HAP-1 (cell line): ENCODE data around the gene CDKN1B.

Experiments used
- DNase-seq, 2 experiments: peaks; one replicate each; pipeline ENCODE4 v3.0.0-alpha.2; 2016 to 2020; ENCODE audit warnings: low spot score in 2 of 2
- H3K27me3 ChIP-seq: fragments of 250-450 bp; sonication (Bioruptor Pico); 2 replicates; pipeline ENCODE4 v1.5.1; 2020; ENCODE audit warnings: low read depth, mild to moderate bottlenecking, moderate library complexity
- H3K36me3 ChIP-seq: fragments of 250-450 bp; sonication (Bioruptor Pico); replicated peaks from 2 replicates; pipeline ENCODE4 v1.5.1; 2020; ENCODE audit warnings: mild to moderate bottlenecking
- H3K4me1 ChIP-seq: fragments of 250-450 bp; sonication (Bioruptor Pico); 2 replicates; pipeline ENCODE4 v1.5.1; 2020; ENCODE audit warnings: mild to moderate bottlenecking
- H3K4me3 ChIP-seq: fragments of 250-450 bp; sonication (Bioruptor Pico); 2 replicates; pipeline ENCODE4 v1.5.1; 2020; ENCODE audit warnings: mild to moderate bottlenecking, moderate library complexity
- H3K9me3 ChIP-seq: fragments of 250-450 bp; sonication (Bioruptor Pico); 2 replicates; pipeline ENCODE4 v1.5.1; 2020; ENCODE audit warnings: mild to moderate bottlenecking, moderate library complexity
- in situ Hi-C: fragments of 300-500 bp; cut with MboI; formaldehyde crosslinking; loops from 3 replicates; pipeline ENCODE4 v1.14.3; 2020; ENCODE audit warnings: low sequenced_read_pairs, inconsistent platforms, mixed read lengths

The CDKN1B gene

GRCh38 chr12:12716793-12717585, at the start of gene CDKN1B:
Gene CDKN1B (plus strand): TSS chr12:12717368. CDS start chr12:12717840, 472 bp downstream.
- peak; percentile 93 to 95 for DNase-seq
- Histone ChIP-seq H3K36me3 (peaks cover 42% of the 10 kb centered on the region), H3K4me3 (peak within 1 kb of the TSS; percentile 92), H3K27me3 (no peaks in the 10 kb centered on the region), H3K4me1 (peaks cover 44% of the 10 kb centered on the region), H3K9me3 (no peaks in the 10 kb centered on the region)
- in situ Hi-C loops = loop anchor here (25.0 kb wide), 1 partner anchor 1130 kb away; no protein-coding TSS in a partner anchor

- no peak for DNase-seq
Measured at GRCh38 chr12:12668005-12668404, 49.2 kb upstream of the CDKN1B start.

DNA sequence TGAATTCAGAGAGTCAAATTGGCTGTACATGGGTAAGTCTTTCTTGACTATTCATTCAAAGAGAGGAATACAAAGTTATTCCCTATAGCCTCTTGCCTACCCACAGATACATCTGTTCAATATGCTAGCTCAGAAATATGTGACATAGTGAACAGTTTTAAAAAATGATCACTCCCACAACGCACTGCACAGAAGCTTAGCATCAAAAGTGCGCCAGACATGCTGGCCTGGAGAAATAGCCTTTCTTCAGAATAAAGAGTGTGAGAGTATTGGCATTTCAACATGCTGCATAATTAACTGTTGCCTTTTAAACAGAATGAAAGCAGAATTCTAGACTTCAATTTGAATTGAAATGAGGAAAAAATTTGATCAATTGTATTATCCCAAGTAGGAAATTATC, 48.1 kb upstream of the CDKN1B start:
- DNase-seq = no peak
- no peak overlapping the region for H3K4me3 ChIP-seq
- in situ Hi-C loops = no loop called here

More at GRCh38 chr12:12668005-12668404, 49.2 kb upstream of the CDKN1B start:
- H3K36me3 ChIP-seq = no peaks in the 10 kb centered on the region
- in situ Hi-C loops = no loop called here
- H3K4me3 ChIP-seq = no peak overlapping the region
- H3K9me3 ChIP-seq = no peaks in the 10 kb centered on the region
- no peaks in the 10 kb centered on the region for H3K27me3 ChIP-seq
- H3K4me1 ChIP-seq = peaks cover 3% of the 10 kb centered on the region; the same call in 1 of the 2 replicates

DNA sequence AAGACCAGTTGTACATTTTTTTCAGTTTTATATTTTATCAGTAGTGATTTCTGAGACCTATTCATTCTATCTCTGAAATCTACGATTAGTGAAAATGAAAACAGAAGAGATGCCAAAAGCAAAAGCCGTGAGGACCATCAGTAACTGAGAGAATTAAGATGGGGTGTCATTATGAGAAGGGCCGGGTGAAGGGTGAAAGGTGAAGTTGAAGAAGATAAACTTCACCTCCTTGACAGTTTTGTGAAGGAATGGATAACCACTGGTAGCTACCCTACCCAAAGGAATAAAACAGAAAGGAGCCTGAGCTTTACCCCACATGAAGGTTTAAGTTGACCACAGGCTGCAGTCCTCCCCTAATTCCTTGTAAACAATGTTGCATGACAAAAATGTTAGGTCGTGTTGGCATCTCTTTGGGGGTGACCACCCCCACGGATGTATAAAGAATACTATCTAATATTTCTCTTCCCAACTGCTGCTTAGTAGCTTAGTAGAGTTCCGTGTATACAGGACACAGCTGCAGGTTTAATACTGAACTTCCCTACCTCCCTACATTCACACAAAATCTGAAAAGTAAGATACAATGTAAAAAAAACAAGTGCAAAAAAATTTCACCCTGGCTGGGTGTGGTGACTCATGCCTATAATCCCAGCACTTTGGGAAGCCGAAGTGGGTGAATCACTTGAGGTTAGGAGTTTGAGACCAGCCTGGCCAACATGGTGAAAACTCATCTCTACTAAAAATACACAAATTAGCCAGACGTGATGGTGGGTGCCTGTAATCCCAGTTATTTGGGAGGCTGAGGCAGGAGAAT, 45.1 kb upstream of the CDKN1B start:
- H3K4me1 ChIP-seq = peaks cover 3% of the 10 kb centered on the region; the same call in 1 of the 2 replicates
- H3K36me3 ChIP-seq = no peaks in the 10 kb centered on the region
- no peak for DNase-seq
- no peaks in the 10 kb centered on the region for H3K9me3 ChIP-seq
- no peak overlapping the region for H3K4me3 ChIP-seq
- in situ Hi-C loops = no loop called here
- no peaks in the 10 kb centered on the region for H3K27me3 ChIP-seq

More for the DNA sequence above, 48.1 kb upstream of the CDKN1B start:
- Histone ChIP-seq H3K9me3 (no peaks in the 10 kb centered on the region), H3K4me1 (peaks cover 3% of the 10 kb centered on the region; the same call in 1 of the 2 replicates), H3K36me3 (no peaks in the 10 kb centered on the region), H3K27me3 (no peaks in the 10 kb centered on the region)

DNA sequence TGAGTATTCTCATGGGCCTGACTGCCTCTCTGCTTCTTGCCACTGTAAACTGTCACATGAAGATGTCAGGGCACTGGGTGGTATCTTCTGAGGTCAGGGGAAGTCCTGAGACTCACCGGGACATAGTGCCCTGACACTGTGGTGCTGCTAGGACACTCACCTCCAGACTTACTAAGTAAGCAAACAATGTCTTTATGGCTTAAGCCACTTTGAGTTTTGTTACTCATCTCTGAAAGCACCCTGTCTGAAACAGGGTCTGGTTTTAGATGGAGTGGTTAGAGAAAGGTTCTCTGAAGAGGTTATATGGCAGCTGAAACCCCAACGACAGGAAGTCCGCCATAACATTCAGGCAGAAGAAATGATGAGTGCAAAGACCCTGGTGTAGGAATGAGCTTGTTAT, 43.9 kb upstream of the CDKN1B start:
- no peaks in the 10 kb centered on the region for H3K36me3 ChIP-seq
- no peak overlapping the region for H3K4me3 ChIP-seq
- H3K27me3 ChIP-seq = no peaks in the 10 kb centered on the region
- no peak for DNase-seq
- no peaks in the 10 kb centered on the region; the same call in 1 of the 2 replicates for H3K4me1 ChIP-seq
- in situ Hi-C loops = no loop called here
- H3K9me3 ChIP-seq = no peaks in the 10 kb centered on the region

- in situ Hi-C loops = no loop called here
- Histone ChIP-seq H3K9me3 (no peaks in the 10 kb centered on the region), H3K27me3 (no peaks in the 10 kb centered on the region), H3K36me3 (no peaks in the 10 kb centered on the region), H3K4me3 (no peak overlapping the region), H3K4me1 (no peaks in the 10 kb centered on the region)
- DNase-seq = no peak
Measured at GRCh38 chr12:12676605-12677004, 40.6 kb upstream of the CDKN1B start.

GRCh38 chr12:12681061-12681765, 36.0 kb upstream of the CDKN1B start:
- H3K4me3 ChIP-seq = no peak overlapping the region
- H3K36me3 ChIP-seq = no peaks in the 10 kb centered on the region
- no peaks in the 10 kb centered on the region for H3K9me3 ChIP-seq
- H3K4me1 ChIP-seq = no peaks in the 10 kb centered on the region; the same call in 1 of the 2 replicates
- in situ Hi-C loops = no loop called here
- DNase-seq = no peak
- no peaks in the 10 kb centered on the region for H3K27me3 ChIP-seq

DNA sequence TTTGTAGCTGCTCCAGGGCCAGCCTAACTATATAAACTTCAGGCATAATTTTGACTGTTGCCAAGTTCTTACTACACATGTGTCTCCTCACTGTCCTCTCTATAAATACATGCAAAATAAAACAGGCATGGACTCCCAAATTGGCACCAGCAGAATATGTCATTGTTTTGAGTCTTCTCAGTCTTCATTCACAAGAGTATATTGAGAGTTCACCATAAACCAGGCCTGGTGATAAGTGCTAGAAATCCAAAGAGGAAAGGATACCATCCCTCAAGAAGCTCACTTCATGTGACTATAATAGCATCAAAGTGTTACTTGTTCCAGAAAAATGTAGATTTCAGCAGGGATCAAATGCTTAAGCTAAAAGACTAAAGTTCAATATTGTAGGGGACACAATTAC, 34.9 kb upstream of the CDKN1B start:
- H3K9me3 ChIP-seq = no peaks in the 10 kb centered on the region
- H3K4me3 ChIP-seq = no peak overlapping the region
- H3K27me3 ChIP-seq = no peaks in the 10 kb centered on the region
- no peaks in the 10 kb centered on the region for H3K36me3 ChIP-seq
- no peak for DNase-seq
- in situ Hi-C loops = no loop called here
- H3K4me1 ChIP-seq = no peaks in the 10 kb centered on the region; the same call in 1 of the 2 replicates

DNA sequence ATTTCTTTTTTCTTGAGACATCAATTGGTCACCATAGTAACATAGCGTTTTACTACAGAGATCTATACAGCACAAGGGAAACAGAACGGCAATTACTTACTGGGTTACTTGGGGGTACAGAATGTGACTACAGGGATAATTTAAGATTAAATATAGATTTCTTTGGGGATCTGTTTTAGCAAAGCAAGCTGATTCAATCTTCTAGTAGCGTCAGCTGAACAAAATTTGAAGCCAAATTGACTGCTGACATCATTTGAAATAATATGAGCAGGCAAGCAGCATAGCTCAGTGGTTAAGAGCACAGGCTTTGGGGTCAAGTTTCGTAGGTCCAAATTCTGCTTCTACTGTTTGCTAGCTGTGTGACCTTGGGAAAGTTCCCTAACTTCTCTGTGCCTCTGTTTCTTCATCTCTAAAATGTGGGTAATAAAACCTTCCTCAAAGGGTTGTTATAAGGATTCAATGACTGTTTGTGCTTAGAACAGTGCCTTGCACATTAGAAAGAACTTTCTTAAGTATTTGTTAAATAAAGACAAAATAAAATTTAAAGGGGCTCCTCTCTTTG, 34.0 kb upstream of the CDKN1B start:
- no peaks in the 10 kb centered on the region; the same call in 1 of the 2 replicates for H3K4me1 ChIP-seq
- no peak for DNase-seq
- H3K27me3 ChIP-seq = no peaks in the 10 kb centered on the region
- no peaks in the 10 kb centered on the region for H3K36me3 ChIP-seq
- in situ Hi-C loops = no loop called here
- H3K9me3 ChIP-seq = no peaks in the 10 kb centered on the region
- no peak overlapping the region for H3K4me3 ChIP-seq

DNA sequence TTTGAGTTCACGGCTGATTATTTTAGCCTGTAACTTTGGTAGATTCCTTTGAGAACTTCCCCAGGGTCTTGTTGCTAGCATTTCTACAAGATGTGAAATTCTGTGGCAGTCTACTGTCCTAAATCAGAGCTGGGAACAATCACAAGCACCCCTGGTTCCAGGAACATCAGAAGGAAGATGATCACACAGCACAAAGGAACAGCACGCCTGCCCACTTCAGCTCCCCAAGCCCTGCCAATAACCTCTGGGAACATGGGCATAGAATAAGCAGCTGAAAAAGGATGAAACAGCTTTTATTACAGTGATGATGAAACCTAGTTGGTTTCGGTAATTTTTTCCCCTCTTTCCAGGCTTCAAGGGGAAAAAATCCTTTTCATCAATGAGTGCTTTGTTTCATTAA, 33.4 kb upstream of the CDKN1B start:
- Histone ChIP-seq H3K9me3 (no peaks in the 10 kb centered on the region), H3K36me3 (no peaks in the 10 kb centered on the region), H3K4me1 (no peaks in the 10 kb centered on the region; the same call in 1 of the 2 replicates), H3K4me3 (peak overlapping the region; percentile 22), H3K27me3 (no peaks in the 10 kb centered on the region)
- no peak for DNase-seq
- in situ Hi-C loops = no loop called here

GRCh38 chr12:12684375-12685106, 32.6 kb upstream of the CDKN1B start:
- Histone ChIP-seq H3K36me3 (no peaks in the 10 kb centered on the region), H3K4me3 (peak overlapping the region; percentile 22), H3K4me1 (no peaks in the 10 kb centered on the region; the same call in 1 of the 2 replicates), H3K27me3 (no peaks in the 10 kb centered on the region), H3K9me3 (no peaks in the 10 kb centered on the region)
- in situ Hi-C loops = no loop called here
- DNase-seq = peak; percentile 57 to 83

- in situ Hi-C loops = no loop called here
Measured at GRCh38 chr12:12685305-12685704, 31.9 kb upstream of the CDKN1B start.

More at GRCh38 chr12:12685305-12685704, 31.9 kb upstream of the CDKN1B start:
- Histone ChIP-seq H3K4me1 (no peaks in the 10 kb centered on the region; the same call in 1 of the 2 replicates), H3K9me3 (no peaks in the 10 kb centered on the region), H3K27me3 (no peaks in the 10 kb centered on the region), H3K36me3 (no peaks in the 10 kb centered on the region), H3K4me3 (no peak overlapping the region)
- DNase-seq = peak in 1 of 2 experiments; percentile 21
